ENCODE measurements around the gene MPHOSPH9. TPM values are rescaled to one million over a fixed set of nuclear protein-coding genes. Genes with fewer than 3 reads are reported as not detected.
A peak's percentile ranks its signal among the peaks of the same experiment; 100 is the strongest.

MPHOSPH9 gene
- 35.7 to 40.9 TPM (median 36.5 TPM) in 3 replicates for total RNA-seq

GRCh38 chr12:123232807-123233504 is at the start of gene MPHOSPH9, which contains the start of gene MTRFR:
TSS of gene MPHOSPH9 (minus strand) at chr12:123233141. CDS start at chr12:123230364, 2,777 bp downstream.
TSS of gene MTRFR (plus strand) at chr12:123233436. CDS start at chr12:123253675, 20,239 bp downstream.
- H3K9me3 Mint-ChIP-seq, result no peaks in the 10 kb centered on the region
- TF ChIP-seq CTCF (IDR thresholded peaks at IDR 0.05; ENCODE audit: unreplicated experiment), result no peak
- peak within 1 kb of the TSS; percentile 92 for H3K4me3 Mint-ChIP-seq
- H3K4me1 Mint-ChIP-seq, result peaks cover 24% of the 10 kb centered on the region
- no peaks in the 10 kb centered on the region for H3K27me3 Mint-ChIP-seq (ENCODE audit: low read depth)
- H3K36me3 Mint-ChIP-seq, result peaks cover 3% of the 10 kb centered on the region
- DNase-seq (ENCODE audit: low spot score in 2 of 2, unreplicated experiment in 2 of 2), result peak; percentile 96 to 97
- H3K27ac Mint-ChIP-seq, result peak within 1 kb of the TSS; percentile 99

GRCh38 chr12:123282111-123282510 is 49.2 kb upstream of the MPHOSPH9 start:
- Mint-ChIP-seq H3K4me3 (no peak overlapping the region), H3K27me3 (ENCODE audit: low read depth) (no peaks in the 10 kb centered on the region), H3K4me1 (no peaks in the 10 kb centered on the region), H3K9me3 (no peaks in the 10 kb centered on the region), H3K27ac (no peak overlapping the region), H3K36me3 (no peaks in the 10 kb centered on the region)
- TF ChIP-seq CTCF (IDR thresholded peaks at IDR 0.05; ENCODE audit: unreplicated experiment), result no peak
- DNase-seq (ENCODE audit: low spot score in 2 of 2, unreplicated experiment in 2 of 2), result no peak

GRCh38 chr12:123280971-123281370 is 48.0 kb upstream of the MPHOSPH9 start:
- H3K36me3 Mint-ChIP-seq, result no peaks in the 10 kb centered on the region
- no peaks in the 10 kb centered on the region for H3K27me3 Mint-ChIP-seq (ENCODE audit: low read depth)
- TF ChIP-seq CTCF (IDR thresholded peaks at IDR 0.05; ENCODE audit: unreplicated experiment), result no peak
- no peaks in the 10 kb centered on the region for H3K9me3 Mint-ChIP-seq
- no peak overlapping the region for H3K27ac Mint-ChIP-seq
- H3K4me1 Mint-ChIP-seq, result no peaks in the 10 kb centered on the region
- DNase-seq (ENCODE audit: low spot score in 2 of 2, unreplicated experiment in 2 of 2), result no peak
- no peak overlapping the region for H3K4me3 Mint-ChIP-seq

GRCh38 chr12:123278101-123278627 is 45.2 kb upstream of the MPHOSPH9 start:
- H3K4me1 Mint-ChIP-seq, result no peaks in the 10 kb centered on the region
- no peaks in the 10 kb centered on the region for H3K27me3 Mint-ChIP-seq (ENCODE audit: low read depth)
- H3K27ac Mint-ChIP-seq, result no peak overlapping the region
- DNase-seq (ENCODE audit: low spot score in 2 of 2, unreplicated experiment in 2 of 2), result no peak
- H3K36me3 Mint-ChIP-seq, result no peaks in the 10 kb centered on the region
- no peak for TF ChIP-seq CTCF (IDR thresholded peaks at IDR 0.05; ENCODE audit: unreplicated experiment)
- H3K9me3 Mint-ChIP-seq, result no peaks in the 10 kb centered on the region
- H3K4me3 Mint-ChIP-seq, result no peak overlapping the region

- Mint-ChIP-seq H3K9me3 (no peaks in the 10 kb centered on the region), H3K36me3 (no peaks in the 10 kb centered on the region), H3K4me1 (peaks cover 17% of the 10 kb centered on the region), H3K27ac (peak overlapping the region; percentile 50), H3K4me3 (peak overlapping the region; percentile 74), H3K27me3 (ENCODE audit: low read depth) (no peaks in the 10 kb centered on the region)
- TF ChIP-seq CTCF (IDR thresholded peaks at IDR 0.05; ENCODE audit: unreplicated experiment), result no peak
- DNase-seq (ENCODE audit: low spot score in 2 of 2, unreplicated experiment in 2 of 2), result no peak
These were observed 40.2 kb upstream of the MPHOSPH9 start for GRCh38 chr12:123273166-123273565.

Data from mesothelial cell of epicardium (in vitro differentiated cells).